Naive thymus-derived CD8-positive, alpha-beta T cell (primary cell): ENCODE results near the gene ASPSCR1. TPM values are rescaled to one million over a fixed set of nuclear protein-coding genes. Genes with fewer than 3 reads are reported as not detected.

Experiments used
- ATAC-seq, 2 donors: fragments of 150-1000 bp; cut with Tn5 transposase in 1 of 2; sonication (Bioruptor Pico), chemical (Tn5 transposase) in 1 of 2; 1 replicate in 1 of 2; 2 replicates in 1 of 2; pipeline ENCODE4 v1.10.0; 2021; ENCODE audit warnings: mild to moderate bottlenecking in 2 of 2, moderate library complexity in 2 of 2
- POLR2A ChIA-PET: fragments of 350-600 bp; sonication (Branson Sonifier 250); formaldehyde crosslinking; loops from one replicate; lab custom pipeline; 2021; ENCODE audit warnings: antibody characterized with exemption; lab: Charles Lee
- DNase-seq, 10 donors: peaks; one replicate each; pipeline versions ENCODE4 v3.0.0 to v3.0.0-alpha.2; 2020 to 2022
- H3K27ac Mint-ChIP-seq, 10 donors: one replicate each; pipeline ENCODE4 v1.8.0; 2020 to 2022; ENCODE audit warnings: mild to moderate bottlenecking in 10 of 10, mixed read lengths in 10 of 10, moderate library complexity in 4 of 10, inconsistent platforms in 1 of 10
- H3K27me3 Mint-ChIP-seq, 5 donors: one replicate each; pipeline ENCODE4 v1.8.0; 2021 to 2022; ENCODE audit warnings: mixed read lengths in 5 of 5
- H3K36me3 Mint-ChIP-seq, 3 donors: one replicate each; pipeline ENCODE4 v1.8.0; 2020 to 2022; ENCODE audit warnings: mixed read lengths in 3 of 3, mild to moderate bottlenecking in 2 of 3, inconsistent platforms in 1 of 3
- H3K4me1 Mint-ChIP-seq, 4 donors: one replicate each; pipeline ENCODE4 v1.8.0; 2021 to 2022; ENCODE audit warnings: mixed read lengths in 4 of 4
- H3K4me3 Mint-ChIP-seq, 10 donors: one replicate each; pipeline ENCODE4 v1.8.0; 2020 to 2022; ENCODE audit warnings: mild to moderate bottlenecking in 10 of 10, mixed read lengths in 10 of 10, moderate library complexity in 6 of 10, inconsistent platforms in 1 of 10
- H3K9me3 Mint-ChIP-seq, 9 donors: one replicate each; pipeline ENCODE4 v1.8.0; 2020 to 2022; ENCODE audit warnings: mixed read lengths in 9 of 9, mild to moderate bottlenecking in 3 of 9, inconsistent platforms in 1 of 9, moderate library complexity in 1 of 9
- polyA plus RNA-seq, 3 donors: library from polyadenylated mRNA; unstranded; fragments of 300-500 nt; fragmentation: Illumina TruSeq; gene quantifications; one replicate each; pipeline ENCODE4 v1.2.3, GENCODE V29; 2021
- total RNA-seq, 8 experiments: library from RNA in 2 of 8; stranded (reverse) in 2 of 8; gene quantifications; one replicate each; pipeline ENCODE4 v1.2.3 and lab custom pipeline; 2021 to 2026

The ASPSCR1 gene
- total and polyA plus RNA-seq, 5 experiments from 2014 or later, result 28.1 to 47.7 (median 33.4) TPM

- no peak overlapping the region for H3K27ac Mint-ChIP-seq
- no peaks in the 10 kb centered on the region for H3K27me3 Mint-ChIP-seq
- ATAC-seq (no peak), DNase-seq (no peak)
- H3K4me1 Mint-ChIP-seq, result peaks cover 0 to 12% (median 6%) of the 10 kb centered on the region in 4 donors
- H3K36me3 Mint-ChIP-seq, result peaks cover 0 to 14% (median 0%) of the 10 kb centered on the region in 3 donors
- POLR2A ChIA-PET, result no interaction called here
- H3K4me3 Mint-ChIP-seq, result no peak overlapping the region
- no peaks in the 10 kb centered on the region for H3K9me3 Mint-ChIP-seq
Observed at GRCh38 chr17:81993729-81994592, 16.5 kb downstream of the ASPSCR1 start.

GRCh38 chr17:81994593-81995462 lies 17.4 kb downstream of the ASPSCR1 start:
- ATAC-seq (no peak), DNase-seq (no peak)
- Mint-ChIP-seq H3K27me3 (no peaks in the 10 kb centered on the region), H3K36me3 (peaks cover 0 to 12% (median 0%) of the 10 kb centered on the region in 3 donors), H3K27ac (peak overlapping the region in 1 of 10 donors; percentile 29), H3K4me1 (peaks cover 0 to 12% (median 5%) of the 10 kb centered on the region in 4 donors), H3K4me3 (no peak overlapping the region), H3K9me3 (no peaks in the 10 kb centered on the region)
- POLR2A ChIA-PET, result no interaction called here

GRCh38 chr17:81995463-81996231 lies 18.2 kb downstream of the ASPSCR1 start:
- Mint-ChIP-seq H3K9me3 (no peaks in the 10 kb centered on the region), H3K27ac (peak overlapping the region in 1 of 10 donors; percentile 29)
- POLR2A ChIA-PET, result no interaction called here

GRCh38 chr17:81996232-81996756 lies 18.9 kb downstream of the ASPSCR1 start:
- Mint-ChIP-seq H3K4me1 (peaks cover 0 to 5% (median 0%) of the 10 kb centered on the region in 4 donors), H3K9me3 (no peaks in the 10 kb centered on the region), H3K4me3 (no peak overlapping the region), H3K27me3 (no peaks in the 10 kb centered on the region), H3K36me3 (peaks cover 0 to 12% (median 0%) of the 10 kb centered on the region in 3 donors), H3K27ac (no peak overlapping the region)
- POLR2A ChIA-PET, result no interaction called here
- no peak for DNase-seq
- ATAC-seq, result no peak

More at GRCh38 chr17:81995463-81996231, 18.2 kb downstream of the ASPSCR1 start:
- Mint-ChIP-seq H3K27me3 (no peaks in the 10 kb centered on the region), H3K4me3 (no peak overlapping the region), H3K36me3 (peaks cover 0 to 12% (median 0%) of the 10 kb centered on the region in 3 donors), H3K4me1 (peaks cover 0 to 9% (median 2%) of the 10 kb centered on the region in 4 donors)
- ATAC-seq (no peak), DNase-seq (no peak)

- POLR2A ChIA-PET, result no interaction called here
- peaks cover 0 to 12% (median 0%) of the 10 kb centered on the region in 3 donors for H3K36me3 Mint-ChIP-seq
- ATAC-seq (no peak), DNase-seq (no peak)
- H3K27ac Mint-ChIP-seq, result no peak overlapping the region
- H3K4me1 Mint-ChIP-seq, result peaks cover 0 to 5% (median 0%) of the 10 kb centered on the region in 4 donors
- H3K4me3 Mint-ChIP-seq, result no peak overlapping the region
- H3K27me3 Mint-ChIP-seq, result no peaks in the 10 kb centered on the region
- no peaks in the 10 kb centered on the region for H3K9me3 Mint-ChIP-seq
Observed at GRCh38 chr17:81996757-81997441, 19.5 kb downstream of the ASPSCR1 start.

GRCh38 chr17:81998212-81998611 lies 20.8 kb downstream of the ASPSCR1 start:
- Mint-ChIP-seq H3K9me3 (no peaks in the 10 kb centered on the region), H3K4me3 (no peak overlapping the region), H3K4me1 (peaks cover 0 to 5% (median 0%) of the 10 kb centered on the region in 4 donors), H3K27ac (peak overlapping the region in 1 of 10 donors; percentile 34), H3K36me3 (peaks cover 0 to 12% (median 0%) of the 10 kb centered on the region in 3 donors), H3K27me3 (no peaks in the 10 kb centered on the region)
- DNase-seq, result no peak
- POLR2A ChIA-PET, result no interaction called here
- no peak for ATAC-seq

- no peak for ATAC-seq
- Mint-ChIP-seq H3K9me3 (no peaks in the 10 kb centered on the region), H3K36me3 (peaks cover 0 to 12% (median 0%) of the 10 kb centered on the region in 3 donors), H3K4me3 (no peak overlapping the region), H3K4me1 (peaks cover 0 to under 1% (median 0%) of the 10 kb centered on the region in 4 donors), H3K27ac (peak overlapping the region in 1 of 10 donors; percentile 34), H3K27me3 (no peaks in the 10 kb centered on the region)
- DNase-seq, result no peak
- POLR2A ChIA-PET, result interaction anchor here (0.7 kb wide), 1 partner anchor 334 kb away, joined by 5 read pairs; no protein-coding TSS in a partner anchor
Observed at GRCh38 chr17:81998691-81999438, 21.4 kb downstream of the ASPSCR1 start.

GRCh38 chr17:81999587-81999975 lies 22.2 kb downstream of the ASPSCR1 start:
- H3K27me3 Mint-ChIP-seq, result no peaks in the 10 kb centered on the region
- ATAC-seq, result no peak
- no peak overlapping the region for H3K27ac Mint-ChIP-seq
- no peak overlapping the region for H3K4me3 Mint-ChIP-seq
- H3K4me1 Mint-ChIP-seq, result no peaks in the 10 kb centered on the region
- no peak for DNase-seq
- POLR2A ChIA-PET, result interaction anchor here (0.7 kb wide), 1 partner anchor 335 kb away, joined by 5 read pairs; no protein-coding TSS in a partner anchor
- H3K36me3 Mint-ChIP-seq, result peaks cover 0 to 12% (median 0%) of the 10 kb centered on the region in 3 donors
- no peaks in the 10 kb centered on the region for H3K9me3 Mint-ChIP-seq

- Mint-ChIP-seq H3K36me3 (peaks cover 0 to 12% (median 0%) of the 10 kb centered on the region in 3 donors), H3K4me1 (no peaks in the 10 kb centered on the region), H3K27ac (no peak overlapping the region), H3K27me3 (no peaks in the 10 kb centered on the region), H3K4me3 (no peak overlapping the region), H3K9me3 (no peaks in the 10 kb centered on the region)
- ATAC-seq (no peak), DNase-seq (no peak)
- POLR2A ChIA-PET, result no interaction called here
Observed at GRCh38 chr17:81999976-82000802, 22.8 kb downstream of the ASPSCR1 start.

GRCh38 chr17:82000803-82001570 lies 23.6 kb downstream of the ASPSCR1 start:
- Mint-ChIP-seq H3K27me3 (no peaks in the 10 kb centered on the region), H3K27ac (no peak overlapping the region), H3K9me3 (no peaks in the 10 kb centered on the region), H3K4me1 (peaks cover 0 to 2% (median 0%) of the 10 kb centered on the region in 4 donors), H3K4me3 (no peak overlapping the region), H3K36me3 (peaks cover 0 to 12% (median 0%) of the 10 kb centered on the region in 3 donors)
- ATAC-seq (no peak), DNase-seq (no peak)
- POLR2A ChIA-PET, result no interaction called here
